HFF-Myc (cell line): Measurements from ENCODE around the gene ANO4.

Experiments
- DNase-seq: peaks from one replicate; pipeline ENCODE4 v3.0.0-alpha.2; 2011; ENCODE audit warnings: low read depth; ENCODE audit errors: extremely low read depth
- H3K4me3 ChIP-seq: replicated peaks from 2 replicates; pipeline ENCODE4 v1.5.1; 2011; ENCODE audit warnings: low read depth, mild to moderate bottlenecking, control low read depth, low read length
- CTCF ChIP-seq: IDR thresholded peaks from 2 replicates; pipeline ENCODE4 v1.5.1; 2012; ENCODE audit warnings: mild to moderate bottlenecking, low read depth, low read length, control low read depth; ENCODE audit errors: missing control alignments

ANO4 gene

GRCh38 chr12:101038289-101038871, 243.8 kb downstream of the ANO4 start:
- no peak for TF ChIP-seq CTCF
- DNase-seq = no peak

GRCh38 chr12:101039848-101040531, 245.4 kb downstream of the ANO4 start:
- no peak for TF ChIP-seq CTCF
- H3K4me3 ChIP-seq = no peak overlapping the region
- no peak for DNase-seq

More at GRCh38 chr12:101038289-101038871, 243.8 kb downstream of the ANO4 start:
- H3K4me3 ChIP-seq = no peak overlapping the region

DNA sequence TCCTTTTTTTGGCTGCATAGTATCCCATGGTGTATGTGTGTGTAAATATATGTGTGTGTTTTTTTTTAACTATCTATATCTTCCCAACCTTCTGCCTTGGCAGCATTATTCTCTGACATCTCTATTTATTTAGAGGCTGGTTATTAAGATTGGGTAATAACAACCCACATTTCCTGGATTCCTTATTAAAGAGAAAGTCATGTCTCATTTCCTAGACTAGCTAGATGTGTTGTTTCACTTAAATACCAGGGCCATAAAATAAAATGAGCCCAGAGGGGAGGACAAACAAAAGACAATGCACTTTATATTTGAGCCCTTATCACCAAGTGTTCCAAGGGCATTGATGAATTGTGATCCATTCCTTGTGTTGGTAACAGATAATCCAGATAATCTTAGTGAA, 246.4 kb downstream of the ANO4 start:
- no peak overlapping the region for H3K4me3 ChIP-seq
- TF ChIP-seq CTCF = no peak
- no peak for DNase-seq

DNA sequence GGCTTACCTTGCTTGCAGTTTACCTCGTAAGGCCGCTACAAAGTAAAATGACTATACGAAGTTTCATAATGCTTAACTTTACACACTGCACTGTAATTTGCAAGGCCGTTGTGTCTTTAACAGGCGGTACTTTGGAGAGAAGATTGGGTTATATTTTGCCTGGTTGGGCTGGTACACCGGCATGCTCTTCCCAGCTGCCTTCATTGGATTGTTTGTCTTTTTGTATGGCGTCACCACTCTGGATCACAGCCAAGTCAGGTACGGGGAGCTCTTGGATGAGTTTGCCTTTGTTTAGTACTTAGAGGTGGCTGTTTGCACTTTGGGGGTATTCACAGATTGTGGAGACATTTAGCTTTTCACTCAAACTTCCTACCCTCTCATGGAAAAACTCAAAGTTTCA, 247.6 kb downstream of the ANO4 start:
- H3K4me3 ChIP-seq = no peak overlapping the region
- DNase-seq = no peak
- TF ChIP-seq CTCF = no peak

DNA sequence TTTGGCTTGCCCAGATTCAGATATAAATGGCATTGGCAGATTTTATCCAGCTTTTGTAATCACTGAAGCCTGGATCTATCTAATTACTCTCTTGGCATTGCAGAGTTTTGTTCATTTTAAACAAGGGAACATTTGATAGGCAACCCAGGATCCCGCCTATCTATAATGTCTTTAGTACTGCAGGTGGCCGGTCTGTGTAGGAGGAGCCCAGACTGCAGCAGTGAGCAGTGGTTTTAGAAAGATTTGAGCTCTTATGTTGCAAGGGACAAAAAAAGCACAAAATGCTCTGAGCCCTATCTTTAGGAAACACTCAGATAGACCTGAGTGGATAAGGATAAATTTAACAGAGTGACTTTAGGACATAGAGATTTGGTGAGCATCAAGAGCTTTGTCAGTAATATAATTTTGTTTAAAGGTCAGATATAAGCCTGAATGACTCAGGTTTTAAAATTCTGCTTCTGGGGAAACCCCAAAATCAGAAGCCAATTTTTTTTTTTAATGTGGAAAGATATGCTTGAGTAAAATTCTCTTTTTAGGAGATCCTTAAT, 250.0 kb downstream of the ANO4 start:
- no peak for DNase-seq
- H3K4me3 ChIP-seq = no peak overlapping the region
- TF ChIP-seq CTCF = no peak

DNA sequence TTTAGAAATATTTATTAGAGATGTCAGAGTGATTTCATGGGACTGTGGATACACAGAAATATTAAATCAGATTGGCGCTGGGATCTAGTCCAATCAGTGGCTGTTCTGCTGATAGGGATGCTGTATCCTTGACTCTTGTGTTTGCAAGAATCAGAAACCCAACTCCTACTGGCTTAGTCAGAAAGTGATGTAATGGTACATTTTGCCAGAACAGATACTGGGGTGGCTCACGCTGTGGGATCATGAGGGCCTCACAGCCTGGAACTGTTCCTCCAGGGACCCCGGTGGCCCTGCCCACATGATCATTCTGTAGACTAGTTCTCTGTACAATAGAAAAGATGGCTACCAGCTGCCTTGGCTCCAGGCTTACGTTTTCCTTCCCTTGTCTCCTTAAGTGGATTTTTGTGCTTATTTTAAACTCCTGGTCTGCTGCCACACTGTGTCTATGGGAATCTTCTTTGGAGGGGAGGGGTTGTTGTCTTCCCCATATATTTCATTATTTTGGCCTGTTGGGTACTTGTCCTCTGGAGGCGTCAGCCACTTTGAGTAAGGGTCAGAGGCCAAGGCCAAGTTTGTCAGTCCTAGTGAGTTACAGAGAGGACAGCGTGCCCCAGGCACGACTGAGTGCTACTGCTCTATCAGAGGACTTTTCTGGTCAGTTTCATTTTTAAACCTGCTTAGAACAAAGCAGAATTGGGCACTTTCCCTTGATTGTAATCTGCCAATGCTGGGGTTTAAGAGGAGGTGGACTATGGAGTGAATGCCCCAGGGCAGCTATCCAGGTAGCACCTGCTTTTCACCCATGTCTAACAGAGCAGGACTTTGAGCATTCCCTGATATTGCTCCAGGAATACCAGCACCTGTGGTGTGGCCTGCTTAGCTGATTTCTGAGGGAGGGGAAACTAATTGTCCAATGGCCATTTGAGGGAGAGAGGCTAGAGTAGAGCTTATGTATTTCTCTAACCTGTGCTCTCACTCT, 251.2 kb downstream of the ANO4 start:
- no peak for TF ChIP-seq CTCF
- no peak overlapping the region for H3K4me3 ChIP-seq
- no peak for DNase-seq
